WTC11 (cell line): ENCODE measurements around the gene CCDC195. TPM values are rescaled to one million over a fixed set of nuclear protein-coding genes. Genes with fewer than 3 reads are reported as not detected.

Source experiments
- ATAC-seq: fragments of 200-7000 bp; cut with Tn5 transposase; 2 replicates; pipeline ENCODE4 v1.10.0; 2021; ENCODE audit warnings: mild to moderate bottlenecking, moderate library complexity
- CTCF ChIA-PET: fragments of 300-600 bp; sonication (Branson Sonifier 250); formaldehyde crosslinking; loops from one replicate; lab custom pipeline; 2021; ENCODE audit warnings: antibody characterized with exemption; lab: Charles Lee
- POLR2A ChIA-PET: fragments of 350-600 bp; sonication (Branson Sonifier 250); formaldehyde crosslinking; loops from one replicate; lab custom pipeline; 2021; ENCODE audit warnings: antibody characterized with exemption; lab: Charles Lee
- DNase-seq: peaks from one replicate; pipeline ENCODE4 v3.0.0; 2021; ENCODE audit warnings: low spot score
- H3K27ac Mint-ChIP-seq: 2 replicates; pipeline ENCODE4 v1.8.0; 2021; ENCODE audit warnings: mixed read lengths
- H3K27me3 Mint-ChIP-seq: 2 replicates; pipeline ENCODE4 v1.8.0; 2021; ENCODE audit warnings: low read depth, mild to moderate bottlenecking, moderate library complexity, mixed read lengths
- H3K36me3 Mint-ChIP-seq: 2 replicates; pipeline ENCODE4 v1.8.0; 2021; ENCODE audit warnings: mixed read lengths
- H3K4me1 Mint-ChIP-seq: 2 replicates; pipeline ENCODE4 v1.8.0; 2022; ENCODE audit warnings: mixed read lengths
- H3K4me3 Mint-ChIP-seq: 2 replicates; pipeline ENCODE4 v1.8.0; 2021; ENCODE audit warnings: mild to moderate bottlenecking, moderate library complexity, mixed read lengths
- H3K9me3 Mint-ChIP-seq: 2 replicates; pipeline ENCODE4 v1.8.0; 2021; ENCODE audit warnings: mixed read lengths
- CBFB ChIP-seq: sonication (generic); formaldehyde crosslinking; IDR thresholded peaks from 2 replicates; pipeline ENCODE4 v1.8.1; 2022; ENCODE audit warnings: mild to moderate bottlenecking, low read depth, missing genetic modification reagents
- E2F1 ChIP-seq: sonication (generic); formaldehyde crosslinking; IDR thresholded peaks from 2 replicates; pipeline ENCODE4 v1.8.0; 2022; ENCODE audit warnings: mild to moderate bottlenecking, missing genetic modification reagents
- ESRRA ChIP-seq: sonication (generic); formaldehyde crosslinking; IDR thresholded peaks from 2 replicates; pipeline ENCODE4 v1.8.1; 2022; ENCODE audit warnings: mild to moderate bottlenecking, missing genetic modification reagents, borderline replicate concordance
- FOXJ3 ChIP-seq: sonication (generic); formaldehyde crosslinking; IDR thresholded peaks from 2 replicates; pipeline ENCODE4 v1.9.0; 2021; ENCODE audit warnings: missing genetic modification reagents, mild to moderate bottlenecking, borderline replicate concordance
- FOXP1 ChIP-seq: sonication (generic); formaldehyde crosslinking; IDR thresholded peaks from 2 replicates; pipeline ENCODE4 v1.8.0; 2022; ENCODE audit warnings: missing genetic modification reagents, mild to moderate bottlenecking, moderate library complexity, borderline replicate concordance
- KAT7 ChIP-seq: sonication (generic); formaldehyde crosslinking; IDR thresholded peaks from 2 replicates; pipeline ENCODE4 v1.8.1; 2023; ENCODE audit warnings: missing genetic modification reagents, mild to moderate bottlenecking, borderline replicate concordance
- MLX ChIP-seq: sonication (generic); formaldehyde crosslinking; IDR thresholded peaks from 2 replicates; pipeline ENCODE4 v1.8.1; 2023; ENCODE audit warnings: mild to moderate bottlenecking, missing genetic modification reagents, moderate library complexity
- NFATC4 ChIP-seq: fragments of 250-450 bp; sonication (Bioruptor Pico); IDR thresholded peaks from 2 replicates; pipeline ENCODE4 v1.9.0; 2021; ENCODE audit warnings: mild to moderate bottlenecking
- NR1H2 ChIP-seq: sonication (generic); formaldehyde crosslinking; IDR thresholded peaks from 2 replicates; pipeline ENCODE4 v1.9.0; 2021; ENCODE audit warnings: mild to moderate bottlenecking, moderate library complexity, missing genetic modification reagents
- SMAD4 ChIP-seq: sonication (generic); formaldehyde crosslinking; IDR thresholded peaks from 2 replicates; pipeline ENCODE4 v1.8.0; 2022; ENCODE audit warnings: mild to moderate bottlenecking, missing genetic modification reagents
- SP1 ChIP-seq: sonication (generic); formaldehyde crosslinking; conservative IDR thresholded peaks from 2 replicates; pipeline ENCODE4 v1.8.1; 2022; ENCODE audit warnings: missing genetic modification reagents
- TEAD4 ChIP-seq: sonication (generic); formaldehyde crosslinking; IDR thresholded peaks from 2 replicates; pipeline ENCODE4 v1.8.0; 2022; ENCODE audit warnings: mild to moderate bottlenecking, missing genetic modification reagents
- ZNF138 ChIP-seq: sonication (generic); formaldehyde crosslinking; conservative IDR thresholded peaks from 2 replicates; pipeline ENCODE4 v1.8.1; 2022; ENCODE audit warnings: mild to moderate bottlenecking, moderate library complexity, missing genetic modification reagents
- ZNF416 ChIP-seq: fragments of 250-450 bp; sonication (Bioruptor Pico); IDR thresholded peaks from 2 replicates; pipeline ENCODE4 v1.9.0; 2021; ENCODE audit warnings: mild to moderate bottlenecking, inconsistent platforms
- ZNF423 ChIP-seq: fragments of 250-450 bp; sonication (Bioruptor Pico); IDR thresholded peaks from 2 replicates; pipeline ENCODE4 v2.1.2; 2022; ENCODE audit warnings: mild to moderate bottlenecking, moderate library complexity
- ZNF425 ChIP-seq: fragments of 250-450 bp; sonication (Bioruptor Pico); conservative IDR thresholded peaks from 2 replicates; pipeline ENCODE4 v1.9.0; 2021; ENCODE audit warnings: mild to moderate bottlenecking
- ZSCAN18 ChIP-seq: fragments of 250-450 bp; sonication (Bioruptor Pico); IDR thresholded peaks from 2 replicates; pipeline ENCODE4 v2.1.2; 2022; ENCODE audit warnings: mild to moderate bottlenecking, moderate library complexity
- total RNA-seq: library from RNA; stranded (reverse); gene quantifications from 3 replicates; pipeline ENCODE4 v1.2.3, GENCODE V29; 2021
- TF ChIP-seq, protein P1 (sequence below): sonication (generic); formaldehyde crosslinking; IDR thresholded peaks from 2 replicates; pipeline ENCODE4 v1.8.1; 2023; ENCODE audit warnings: mild to moderate bottlenecking, missing genetic modification reagents, borderline replicate concordance

The CCDC195 gene
- total RNA-seq, 1 experiment from 2014 or later = not detected

- Mint-ChIP-seq H3K27me3 (no peaks in the 10 kb centered on the region), H3K9me3 (peaks cover 14% of the 10 kb centered on the region), H3K4me3 (no peak overlapping the region)
- no peak for TF ChIP-seq FOXJ3 (CRISPR knock-in tag)
- no peak for TF ChIP-seq ZNF138 (CRISPR knock-in tag)
- TF ChIP-seq, protein P1, sequence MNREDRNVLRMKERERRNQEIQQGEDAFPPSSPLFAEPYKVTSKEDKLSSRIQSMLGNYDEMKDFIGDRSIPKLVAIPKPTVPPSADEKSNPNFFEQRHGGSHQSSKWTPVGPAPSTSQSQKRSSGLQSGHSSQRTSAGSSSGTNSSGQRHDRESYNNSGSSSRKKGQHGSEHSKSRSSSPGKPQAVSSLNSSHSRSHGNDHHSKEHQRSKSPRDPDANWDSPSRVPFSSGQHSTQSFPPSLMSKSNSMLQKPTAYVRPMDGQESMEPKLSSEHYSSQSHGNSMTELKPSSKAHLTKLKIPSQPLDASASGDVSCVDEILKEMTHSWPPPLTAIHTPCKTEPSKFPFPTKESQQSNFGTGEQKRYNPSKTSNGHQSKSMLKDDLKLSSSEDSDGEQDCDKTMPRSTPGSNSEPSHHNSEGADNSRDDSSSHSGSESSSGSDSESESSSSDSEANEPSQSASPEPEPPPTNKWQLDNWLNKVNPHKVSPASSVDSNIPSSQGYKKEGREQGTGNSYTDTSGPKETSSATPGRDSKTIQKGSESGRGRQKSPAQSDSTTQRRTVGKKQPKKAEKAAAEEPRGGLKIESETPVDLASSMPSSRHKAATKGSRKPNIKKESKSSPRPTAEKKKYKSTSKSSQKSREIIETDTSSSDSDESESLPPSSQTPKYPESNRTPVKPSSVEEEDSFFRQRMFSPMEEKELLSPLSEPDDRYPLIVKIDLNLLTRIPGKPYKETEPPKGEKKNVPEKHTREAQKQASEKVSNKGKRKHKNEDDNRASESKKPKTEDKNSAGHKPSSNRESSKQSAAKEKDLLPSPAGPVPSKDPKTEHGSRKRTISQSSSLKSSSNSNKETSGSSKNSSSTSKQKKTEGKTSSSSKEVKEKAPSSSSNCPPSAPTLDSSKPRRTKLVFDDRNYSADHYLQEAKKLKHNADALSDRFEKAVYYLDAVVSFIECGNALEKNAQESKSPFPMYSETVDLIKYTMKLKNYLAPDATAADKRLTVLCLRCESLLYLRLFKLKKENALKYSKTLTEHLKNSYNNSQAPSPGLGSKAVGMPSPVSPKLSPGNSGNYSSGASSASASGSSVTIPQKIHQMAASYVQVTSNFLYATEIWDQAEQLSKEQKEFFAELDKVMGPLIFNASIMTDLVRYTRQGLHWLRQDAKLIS (CRISPR knock-in tag) = no peak
- TF ChIP-seq ESRRA (CRISPR knock-in tag) = no peak
- no peak for TF ChIP-seq ZNF416
- no peak for TF ChIP-seq SP1
- no peak for TF ChIP-seq KAT7 (CRISPR knock-in tag)
- TF ChIP-seq, all 79 proteins: peak for 0
- ChIA-PET CTCF (no interaction called here), POLR2A (no interaction called here)
- no peaks in the 10 kb centered on the region for H3K36me3 Mint-ChIP-seq
- DNase-seq = no peak
- no peak for ATAC-seq
- no peak overlapping the region for H3K27ac Mint-ChIP-seq
- no peaks in the 10 kb centered on the region for H3K4me1 Mint-ChIP-seq
These were observed 4.8 kb downstream of the CCDC195 start for GRCh38 chr2:224711381-224711780.

- H3K36me3 Mint-ChIP-seq = no peaks in the 10 kb centered on the region
- H3K4me1 Mint-ChIP-seq = no peaks in the 10 kb centered on the region
- TF ChIP-seq NR1H2 = no peak
- TF ChIP-seq NFATC4 (CRISPR knock-in tag) = no peak
- no peak for TF ChIP-seq FOXP1 (CRISPR knock-in tag)
- no peak for TF ChIP-seq ZNF425 (CRISPR knock-in tag)
- TF ChIP-seq, protein P1 (CRISPR knock-in tag) = no peak
- TF ChIP-seq TEAD4 (CRISPR knock-in tag) = no peak
- no peak for TF ChIP-seq CBFB (CRISPR knock-in tag)
- H3K27ac Mint-ChIP-seq = no peak overlapping the region
- CTCF ChIA-PET = no interaction called here
- H3K27me3 Mint-ChIP-seq = no peaks in the 10 kb centered on the region
- ATAC-seq = no peak
- no peak overlapping the region for H3K4me3 Mint-ChIP-seq
- POLR2A ChIA-PET = interaction anchor here (0.5 kb wide), 1 partner anchor 17 kb away, joined by 3 read pairs; no protein-coding TSS in a partner anchor
- DNase-seq = no peak
- H3K9me3 Mint-ChIP-seq = peaks cover 11% of the 10 kb centered on the region
These were observed 6.9 kb downstream of the CCDC195 start for GRCh38 chr2:224709301-224709700.

DNA sequence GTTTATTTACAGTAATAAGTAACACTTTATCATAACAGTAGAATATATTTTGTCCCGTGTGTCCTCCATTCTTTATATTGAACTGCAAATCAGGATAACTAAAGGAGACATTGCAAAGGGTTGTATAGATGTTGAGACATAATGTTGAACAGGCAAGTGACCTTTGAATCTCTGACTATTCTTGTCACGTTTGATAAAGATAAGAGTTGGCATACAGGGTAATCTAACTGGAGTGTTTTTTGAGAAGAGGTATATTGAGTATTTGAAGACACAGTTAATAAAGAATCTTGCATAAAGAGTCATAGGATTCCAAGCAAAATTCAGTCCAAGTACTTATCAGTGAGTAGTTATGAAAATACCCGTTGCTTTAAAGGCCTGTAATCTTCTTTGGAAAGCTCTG is 21.7 kb downstream of the CCDC195 start:
- no peaks in the 10 kb centered on the region for H3K36me3 Mint-ChIP-seq
- no peak for DNase-seq
- no peaks in the 10 kb centered on the region for H3K27me3 Mint-ChIP-seq
- H3K9me3 Mint-ChIP-seq = peaks cover 3% of the 10 kb centered on the region; the same call in 1 of the 2 replicates
- H3K4me3 Mint-ChIP-seq = no peak overlapping the region
- POLR2A ChIA-PET = no interaction called here
- H3K4me1 Mint-ChIP-seq = no peaks in the 10 kb centered on the region
- no peak overlapping the region for H3K27ac Mint-ChIP-seq
- CTCF ChIA-PET = no interaction called here
- no peak for ATAC-seq
- TF ChIP-seq SMAD4 (no peak), ZSCAN18 (no peak), ZNF423 (CRISPR knock-in tag) (no peak), MLX (CRISPR knock-in tag) (no peak), E2F1 (CRISPR knock-in tag) (no peak)
